Activated CD4-positive, alpha-beta memory T cell treated with anti-CD3 and anti-CD28 coated beads, Interleukin-2, amount 10 ng/mL, durations not matched to agents 7 days and 5 days (primary cell): ENCODE measurements around the gene ZDHHC11B. TPM values are rescaled to one million over a fixed set of nuclear protein-coding genes. Genes with fewer than 3 reads are reported as not detected.
A peak's percentile ranks its signal among the peaks of the same experiment; 100 is the strongest.
"Not testable (repeated sequence)": the region's sequence is repeated elsewhere in the genome, so short reads cannot be mapped to it uniquely, and the experiment has no call there.

Experiments
- CTCF ChIA-PET: fragments of 350-600 bp; sonication (Branson Sonifier 250); formaldehyde crosslinking; loops from one replicate; lab custom pipeline; 2021; ENCODE audit warnings: antibody characterized with exemption, inconsistent platforms; lab: Charles Lee
- POLR2A ChIA-PET: fragments of 350-600 bp; sonication (Branson Sonifier 250); formaldehyde crosslinking; loops from one replicate; lab custom pipeline; 2021; ENCODE audit warnings: antibody characterized with exemption; lab: Charles Lee
- DNase-seq: peaks from one replicate; pipeline ENCODE4 v3.0.0-alpha.2; 2020
- H3K27ac Mint-ChIP-seq: one replicate; pipeline ENCODE4 v1.8.0; 2021; ENCODE audit warnings: mild to moderate bottlenecking, mixed read lengths
- H3K27me3 Mint-ChIP-seq: one replicate; pipeline ENCODE4 v1.8.0; 2021; ENCODE audit warnings: mixed read lengths
- H3K36me3 Mint-ChIP-seq: one replicate; pipeline ENCODE4 v1.8.0; 2021; ENCODE audit warnings: low read depth, mixed read lengths
- H3K4me1 Mint-ChIP-seq: one replicate; pipeline ENCODE4 v1.8.0; 2021; ENCODE audit warnings: mixed read lengths
- H3K4me3 Mint-ChIP-seq: one replicate; pipeline ENCODE4 v1.8.0; 2021; ENCODE audit warnings: mild to moderate bottlenecking, mixed read lengths
- H3K9me3 Mint-ChIP-seq: one replicate; pipeline ENCODE4 v1.8.0; 2021; ENCODE audit warnings: mixed read lengths
- total RNA-seq, 2 experiments: library from RNA; stranded (reverse); gene quantifications; one replicate each; pipeline ENCODE4 v1.2.3, GENCODE V29; 2021

ZDHHC11B gene
- total RNA-seq, 2 experiments from 2014 or later: not detected

DNA sequence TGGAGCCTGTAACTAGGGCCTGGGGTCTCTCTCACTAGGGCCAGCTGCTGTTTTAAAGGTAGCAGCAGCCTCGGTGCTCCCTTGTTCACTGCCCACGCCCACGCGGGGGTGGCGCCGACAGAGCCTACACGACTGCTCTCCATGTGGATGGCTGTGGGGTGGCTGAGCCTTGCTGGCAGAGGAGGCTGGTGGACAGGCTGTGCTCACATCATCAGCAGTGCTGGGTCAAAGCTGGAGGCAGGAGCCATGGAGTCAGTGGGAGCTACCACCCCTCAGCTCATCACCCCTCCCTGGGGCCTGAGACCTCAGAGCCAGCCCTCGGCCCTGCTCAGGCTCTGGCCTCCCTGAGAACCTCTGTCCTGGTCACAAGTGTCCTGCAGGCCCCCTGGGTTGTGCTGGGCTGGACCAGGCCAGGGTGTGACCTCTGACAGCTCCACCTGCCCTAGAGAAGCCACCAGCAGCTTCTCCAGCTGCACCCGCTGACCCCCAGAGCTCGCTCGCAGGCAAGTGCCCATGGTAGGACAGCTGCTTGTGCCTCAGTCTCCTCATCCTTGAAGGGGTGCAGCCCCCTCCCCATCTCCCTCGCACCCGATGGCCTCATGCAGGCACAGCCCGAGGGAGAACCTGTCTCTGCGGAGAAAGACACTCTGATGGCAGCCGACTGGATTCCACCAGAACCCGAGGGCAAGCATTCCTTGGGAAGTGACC, 101.7 kb downstream of the ZDHHC11B start:
- DNase-seq: peak; percentile 11
- H3K4me3 Mint-ChIP-seq, H3K9me3 Mint-ChIP-seq, POLR2A ChIA-PET, H3K36me3 Mint-ChIP-seq, H3K27ac Mint-ChIP-seq, H3K27me3 Mint-ChIP-seq, H3K4me1 Mint-ChIP-seq: not testable (repeated sequence)
- CTCF ChIA-PET: interaction anchor here (0.7 kb wide), 1 partner anchor 12 kb away, joined by 4 read pairs; no protein-coding TSS in a partner anchor

DNA sequence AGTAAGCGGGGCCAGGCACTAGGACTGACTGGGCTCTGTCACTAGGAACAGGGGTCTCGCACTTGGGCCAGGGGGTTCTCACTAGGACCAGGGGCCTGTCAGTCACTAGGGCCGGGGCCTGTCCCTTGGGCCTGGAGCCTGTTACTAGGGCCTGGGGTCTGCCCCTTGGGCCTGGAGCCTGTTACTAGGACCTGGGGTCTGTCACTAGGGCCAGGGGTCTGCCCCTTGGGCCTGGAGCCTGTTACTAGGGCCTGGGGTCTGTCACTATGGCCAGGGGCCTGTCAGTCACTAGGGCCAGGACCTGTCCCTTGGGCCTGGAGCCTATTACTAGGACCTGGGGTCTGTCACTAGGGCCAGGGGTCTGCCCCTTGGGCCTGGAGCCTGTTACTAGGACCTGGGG, 102.3 kb downstream of the ZDHHC11B start:
- H3K4me3 Mint-ChIP-seq, H3K4me1 Mint-ChIP-seq, POLR2A ChIA-PET, H3K27ac Mint-ChIP-seq, H3K36me3 Mint-ChIP-seq, H3K9me3 Mint-ChIP-seq, H3K27me3 Mint-ChIP-seq: not testable (repeated sequence)
- peak; percentile 9 for DNase-seq
- CTCF ChIA-PET: interaction anchor here (0.7 kb wide), 1 partner anchor 12 kb away, joined by 4 read pairs; no protein-coding TSS in a partner anchor

DNA sequence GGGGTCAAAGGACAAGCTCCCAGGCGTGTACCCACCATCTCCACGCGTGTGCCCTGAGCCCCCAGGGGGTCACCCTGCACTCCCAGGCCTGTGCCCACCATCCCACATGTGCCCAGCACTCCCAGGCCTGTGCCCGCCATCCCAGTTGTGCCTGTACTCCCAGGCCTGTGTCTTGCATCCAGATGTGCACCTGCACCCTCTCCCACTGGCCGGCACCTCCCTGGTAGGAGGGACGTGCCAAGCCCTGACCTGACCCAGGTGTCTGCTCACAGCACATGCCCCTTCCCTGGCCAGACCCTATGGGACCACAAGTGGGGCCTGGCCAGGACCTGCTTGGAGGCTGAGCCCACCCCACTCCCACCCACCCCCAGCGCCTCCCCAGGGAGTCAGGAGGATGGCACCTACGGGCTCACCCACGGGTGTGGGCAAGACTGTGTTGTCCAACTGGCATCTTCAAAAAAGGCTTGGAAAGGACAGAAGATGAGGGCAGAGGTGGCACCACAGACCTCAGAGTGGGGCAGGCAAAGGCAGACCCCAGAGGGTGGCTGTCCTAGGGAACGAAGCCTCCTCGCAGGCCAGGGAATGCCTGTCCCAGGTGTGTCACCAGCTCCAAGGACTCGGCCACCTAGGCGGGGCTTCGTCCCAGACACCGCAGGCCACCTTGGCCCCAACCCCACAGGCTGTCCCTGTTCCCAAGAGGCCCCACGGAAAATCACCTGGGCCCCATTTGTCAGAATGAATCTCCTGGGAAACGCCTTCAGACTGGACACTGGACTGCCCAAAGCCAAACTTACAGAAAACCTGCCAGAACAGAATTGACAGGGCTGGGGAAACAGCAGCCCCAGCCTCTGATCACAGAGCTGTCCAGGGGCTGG, 103.0 kb downstream of the ZDHHC11B start:
- H3K9me3 Mint-ChIP-seq, CTCF ChIA-PET, POLR2A ChIA-PET, H3K27ac Mint-ChIP-seq, H3K4me1 Mint-ChIP-seq, H3K4me3 Mint-ChIP-seq, H3K36me3 Mint-ChIP-seq, H3K27me3 Mint-ChIP-seq: not testable (repeated sequence)
- DNase-seq: peak; percentile 11

DNA sequence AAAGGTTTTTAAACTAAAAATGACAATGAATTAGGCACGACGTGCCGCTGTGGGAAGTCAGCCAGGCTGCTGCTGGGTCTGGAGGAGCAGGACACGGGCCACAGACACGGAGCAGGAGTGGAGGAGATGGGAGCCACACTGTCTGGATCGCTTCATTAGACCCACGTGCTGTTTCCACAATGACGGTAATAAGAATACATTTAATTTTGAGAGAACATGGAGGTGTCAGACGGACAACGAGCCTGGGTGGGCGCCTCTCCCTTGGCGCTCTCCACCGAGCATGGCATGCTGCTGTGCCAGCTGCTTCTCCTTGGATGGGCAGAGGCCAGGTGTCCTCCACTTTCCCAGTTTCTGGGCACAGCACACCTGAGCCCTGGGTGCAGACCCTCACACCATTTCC, 103.7 kb downstream of the ZDHHC11B start:
- H3K4me1 Mint-ChIP-seq, H3K27me3 Mint-ChIP-seq, H3K27ac Mint-ChIP-seq, POLR2A ChIA-PET, CTCF ChIA-PET, H3K9me3 Mint-ChIP-seq, H3K4me3 Mint-ChIP-seq, H3K36me3 Mint-ChIP-seq: not testable (repeated sequence)
- DNase-seq: peak; percentile 4

DNA sequence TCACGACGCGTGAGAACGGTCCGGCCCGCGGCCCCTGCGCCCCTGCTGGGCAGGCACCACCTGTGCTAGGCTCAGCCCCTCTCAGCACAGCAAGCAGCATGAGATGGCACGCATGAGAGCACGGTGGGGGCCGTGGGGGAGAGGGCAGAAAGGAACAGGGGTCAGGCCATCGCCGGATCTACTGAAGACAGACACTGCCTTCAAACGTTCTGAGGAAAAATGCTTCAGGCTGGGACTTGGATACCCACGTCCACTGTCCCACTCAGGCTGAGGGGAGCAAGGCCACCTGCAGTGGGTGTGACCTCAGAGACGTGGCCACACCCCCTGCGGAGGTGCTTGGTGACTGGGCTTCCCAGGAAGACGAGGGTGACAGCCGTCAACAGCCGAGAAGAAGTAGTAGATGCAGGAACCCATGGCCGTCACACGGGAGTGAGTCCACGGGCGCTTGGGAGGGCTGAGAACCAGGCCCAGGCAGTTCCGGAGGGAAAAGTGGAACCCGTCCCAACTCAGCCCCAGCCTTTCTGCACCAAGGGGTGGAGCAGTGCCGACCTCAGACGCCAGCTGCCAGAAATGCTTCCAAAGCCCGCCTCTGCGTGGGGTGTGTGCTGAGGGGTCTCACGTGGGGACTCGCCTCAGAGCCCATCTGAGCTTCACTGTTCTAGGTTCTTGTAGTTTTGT, 104.3 kb downstream of the ZDHHC11B start:
- H3K27me3 Mint-ChIP-seq, H3K36me3 Mint-ChIP-seq, DNase-seq, H3K9me3 Mint-ChIP-seq, H3K27ac Mint-ChIP-seq, POLR2A ChIA-PET, CTCF ChIA-PET, H3K4me1 Mint-ChIP-seq, H3K4me3 Mint-ChIP-seq: not testable (repeated sequence)

DNA sequence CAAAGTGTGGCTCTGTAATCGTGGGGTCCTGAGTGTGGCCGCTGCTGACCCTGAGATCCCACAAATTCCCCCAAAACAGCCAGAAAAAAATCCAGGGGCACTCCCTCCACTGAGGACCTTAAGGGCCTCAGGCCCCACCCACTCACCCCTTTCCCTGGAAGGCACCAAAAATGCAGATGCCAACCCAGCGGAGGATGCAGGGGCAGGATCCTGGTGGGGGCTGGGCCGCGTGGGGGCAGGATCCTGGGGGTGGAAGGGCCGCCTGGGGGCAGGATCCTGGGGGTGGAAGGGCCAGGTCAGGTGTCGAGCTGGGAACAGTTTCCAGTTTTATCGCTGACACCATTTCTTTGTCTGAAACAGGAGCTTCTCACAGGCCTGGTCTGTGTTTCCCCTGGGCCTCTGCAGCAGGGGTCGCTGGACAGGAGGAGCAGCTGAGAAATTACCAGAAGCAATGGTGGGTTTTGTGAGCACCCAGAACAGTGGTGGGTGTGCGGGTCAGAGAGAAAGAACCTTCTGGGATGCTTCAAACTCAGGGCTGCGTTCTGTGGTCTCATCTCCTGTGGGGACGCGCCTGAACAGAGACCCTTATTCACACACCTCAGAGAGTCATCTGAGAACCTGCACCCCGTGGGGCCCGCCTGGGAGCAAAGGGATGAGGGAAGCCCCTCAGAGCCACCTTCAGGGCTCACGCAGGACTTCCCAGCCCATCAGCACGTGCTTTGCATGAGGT, 105.2 kb downstream of the ZDHHC11B start:
- H3K4me3 Mint-ChIP-seq, H3K9me3 Mint-ChIP-seq, H3K27me3 Mint-ChIP-seq, H3K27ac Mint-ChIP-seq, CTCF ChIA-PET, H3K4me1 Mint-ChIP-seq, POLR2A ChIA-PET, H3K36me3 Mint-ChIP-seq: not testable (repeated sequence)
- DNase-seq: peak; percentile 12

DNA sequence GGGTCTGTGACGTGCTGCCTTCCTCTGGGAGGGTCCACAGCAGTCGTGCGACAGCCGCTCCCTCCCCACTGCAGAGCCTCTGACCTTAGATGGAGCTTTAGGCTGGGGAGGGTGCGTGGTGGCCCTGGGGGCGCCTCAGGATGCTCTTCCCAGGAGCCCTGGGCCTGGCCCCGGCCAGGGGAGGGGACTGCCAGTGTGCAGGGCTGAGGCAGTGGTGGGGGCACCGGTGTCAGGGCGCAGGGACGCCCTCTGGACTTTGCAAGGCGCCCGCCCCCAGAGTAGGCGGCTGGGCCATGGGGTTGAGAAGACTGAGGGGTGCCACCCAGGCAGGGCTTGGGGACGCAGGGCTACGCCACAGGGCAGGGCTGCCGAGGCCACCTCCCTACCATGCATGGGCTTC, 106.0 kb downstream of the ZDHHC11B start:
- H3K4me3 Mint-ChIP-seq, H3K9me3 Mint-ChIP-seq, POLR2A ChIA-PET, H3K36me3 Mint-ChIP-seq, CTCF ChIA-PET, H3K27ac Mint-ChIP-seq, H3K4me1 Mint-ChIP-seq, H3K27me3 Mint-ChIP-seq: not testable (repeated sequence)
- DNase-seq: peak; percentile 4

DNA sequence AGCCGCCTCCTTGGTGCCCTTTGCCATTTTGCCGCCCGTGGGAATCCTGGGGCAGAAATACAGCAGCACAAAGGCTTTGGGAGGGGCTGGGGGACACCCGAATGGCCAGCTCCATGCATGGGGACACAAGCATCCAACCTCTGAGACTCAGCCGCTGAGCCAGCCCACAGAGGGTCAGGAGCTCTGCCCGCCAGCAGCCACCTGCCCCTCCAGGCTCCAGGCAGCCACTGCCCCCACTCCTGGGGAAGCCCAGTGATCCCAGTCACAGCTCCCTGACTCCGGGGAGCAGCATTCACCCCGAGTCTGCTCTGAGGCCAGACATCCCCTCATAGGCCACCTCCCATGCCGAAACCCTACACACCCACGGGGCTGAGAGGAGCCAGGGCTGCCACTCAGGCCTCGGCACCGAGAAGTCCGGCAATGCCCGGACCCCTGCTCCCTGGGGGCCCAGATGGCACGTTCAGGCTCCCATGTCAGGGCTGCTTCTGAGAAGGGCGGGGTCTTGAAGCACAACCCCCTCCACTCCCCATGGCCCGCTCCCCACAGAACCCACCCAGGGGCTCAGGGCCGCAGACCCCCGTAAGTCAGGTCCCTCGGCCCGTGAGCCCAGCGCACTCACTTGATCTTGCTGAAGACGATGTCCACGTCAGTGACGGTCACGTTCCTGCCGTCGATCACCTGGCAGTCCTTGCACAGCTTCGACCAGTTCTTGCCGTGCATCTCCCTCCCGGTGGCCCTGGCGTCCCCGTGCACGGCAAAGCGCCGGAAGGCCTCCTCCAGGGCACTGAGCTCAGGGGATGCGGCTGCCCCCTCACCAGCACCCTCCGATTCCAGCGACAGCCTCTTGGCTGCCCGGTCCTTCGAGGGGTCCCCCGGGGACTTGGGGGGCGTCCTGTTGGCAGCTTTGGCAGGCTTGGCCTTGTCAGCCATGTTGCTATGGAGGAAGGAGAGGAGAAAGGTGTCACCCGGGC, 107.1 kb downstream of the ZDHHC11B start:
- DNase-seq: peak; percentile 14
- H3K27ac Mint-ChIP-seq: no peak overlapping the region
- H3K4me1 Mint-ChIP-seq: peaks cover 6% of the 10 kb centered on the region
- no peaks in the 10 kb centered on the region for H3K36me3 Mint-ChIP-seq
- no peak overlapping the region for H3K4me3 Mint-ChIP-seq
- POLR2A ChIA-PET: no interaction called here
- H3K27me3 Mint-ChIP-seq: peaks cover 5% of the 10 kb centered on the region
- H3K9me3 Mint-ChIP-seq: no peaks in the 10 kb centered on the region
- CTCF ChIA-PET: no interaction called here

DNA sequence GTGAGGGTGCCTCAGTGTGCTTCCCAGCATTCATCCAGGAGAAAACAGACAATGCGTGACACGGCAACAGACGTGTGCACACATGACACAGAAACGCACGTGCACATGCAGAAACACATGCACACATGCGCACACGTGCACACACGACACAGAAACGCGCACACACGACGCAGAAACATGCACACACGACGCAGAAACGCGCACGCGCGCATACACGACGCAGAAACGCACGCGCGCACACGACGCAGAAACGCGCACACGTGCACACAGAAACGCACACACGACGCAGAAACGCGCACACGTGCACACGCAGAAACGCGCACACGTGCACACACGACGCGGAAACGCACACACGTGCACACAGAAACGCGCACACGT, 107.8 kb downstream of the ZDHHC11B start:
- ChIA-PET CTCF (no interaction called here), POLR2A (no interaction called here)
- Mint-ChIP-seq H3K4me1 (peaks cover 6% of the 10 kb centered on the region), H3K27me3 (peaks cover 5% of the 10 kb centered on the region), H3K9me3 (no peaks in the 10 kb centered on the region), H3K36me3 (no peaks in the 10 kb centered on the region), H3K4me3 (no peak overlapping the region), H3K27ac (no peak overlapping the region)
- no peak for DNase-seq

DNA sequence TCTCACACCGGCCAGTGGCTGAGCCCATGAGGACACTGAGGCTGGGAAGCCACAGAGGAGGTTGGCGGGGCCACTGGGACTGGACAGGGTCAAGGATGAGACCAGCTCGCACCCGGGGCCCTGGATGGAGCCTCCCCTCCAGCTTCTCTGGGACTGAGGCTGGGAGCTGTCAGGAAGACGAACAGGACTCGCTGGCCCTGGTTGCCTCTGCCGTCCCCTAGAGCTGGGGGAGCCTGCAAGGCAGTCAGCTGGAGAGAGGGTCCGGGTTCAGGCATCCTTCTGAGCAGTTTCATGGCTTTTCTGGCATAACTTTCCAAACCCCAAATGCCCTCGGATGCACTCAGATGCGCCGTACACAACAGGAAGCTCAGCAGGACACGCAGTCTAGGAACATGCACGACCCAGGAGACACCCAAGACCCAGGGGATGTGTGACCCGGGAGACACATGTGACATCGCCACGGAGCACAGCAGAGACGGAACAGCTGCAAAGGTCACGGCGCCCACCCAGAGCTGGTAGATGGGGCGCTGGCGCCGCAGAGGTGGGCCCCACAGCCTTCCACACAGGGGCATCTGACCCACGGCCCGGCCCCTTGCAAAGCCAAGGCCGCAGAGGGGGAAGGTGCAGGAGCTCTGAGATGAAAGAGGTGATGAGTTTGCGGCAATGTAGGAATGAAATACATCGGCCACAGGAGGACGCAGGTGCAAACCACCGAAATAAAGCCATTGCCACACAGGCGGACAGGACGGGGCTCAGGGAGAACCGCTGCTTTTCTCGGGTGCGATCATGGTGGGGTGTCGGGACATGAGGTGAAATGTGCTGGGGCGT, 108.4 kb downstream of the ZDHHC11B start:
- H3K4me3 Mint-ChIP-seq: no peak overlapping the region
- POLR2A ChIA-PET: no interaction called here
- peaks cover 6% of the 10 kb centered on the region for H3K4me1 Mint-ChIP-seq
- H3K36me3 Mint-ChIP-seq: no peaks in the 10 kb centered on the region
- H3K9me3 Mint-ChIP-seq: no peaks in the 10 kb centered on the region
- H3K27ac Mint-ChIP-seq: no peak overlapping the region
- CTCF ChIA-PET: no interaction called here
- no peak for DNase-seq
- H3K27me3 Mint-ChIP-seq: peaks cover 5% of the 10 kb centered on the region

DNA sequence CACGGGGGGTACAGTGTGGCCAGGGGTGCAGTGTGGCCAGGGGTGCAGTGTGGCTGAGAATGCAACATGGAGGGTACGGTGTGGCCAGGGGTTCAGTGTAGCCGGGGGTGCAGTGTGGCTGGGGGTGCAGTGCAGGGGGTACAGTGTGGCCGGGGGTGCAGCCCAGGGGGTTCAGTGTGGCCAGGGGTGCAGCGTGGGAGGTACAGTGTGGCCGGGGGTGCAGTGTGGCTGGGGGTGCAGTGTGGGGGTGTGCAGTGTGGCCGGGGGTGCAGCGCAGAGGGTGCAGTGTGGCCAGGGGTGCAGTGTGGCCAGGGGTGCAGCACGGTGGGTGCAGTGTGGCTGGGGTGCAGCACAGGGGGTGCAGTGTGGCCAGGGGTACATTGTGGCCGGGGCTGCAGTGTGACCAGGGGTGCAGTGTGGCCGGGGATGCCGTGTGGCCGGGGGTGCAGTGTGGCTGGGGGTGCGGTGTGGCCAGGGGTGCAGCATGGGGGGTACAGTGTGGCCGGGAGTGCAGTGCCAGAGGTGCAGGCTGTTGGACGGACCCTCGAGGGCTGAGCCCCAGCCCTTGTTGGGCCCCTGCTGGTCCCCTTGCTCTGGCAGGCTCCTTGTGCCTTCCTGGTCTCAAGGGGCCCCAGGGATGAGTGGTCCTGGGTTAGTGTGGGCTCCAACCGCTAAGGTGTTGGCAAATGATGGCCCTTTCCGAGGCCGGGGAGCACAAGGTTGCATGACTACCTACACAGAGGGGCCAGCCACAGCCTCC, 109.2 kb downstream of the ZDHHC11B start:
- Mint-ChIP-seq H3K4me1 (peaks cover 6% of the 10 kb centered on the region), H3K27ac (no peak overlapping the region), H3K4me3 (no peak overlapping the region), H3K27me3 (peaks cover 5% of the 10 kb centered on the region), H3K36me3 (no peaks in the 10 kb centered on the region), H3K9me3 (no peaks in the 10 kb centered on the region)
- ChIA-PET CTCF (no interaction called here), POLR2A (no interaction called here)
- DNase-seq: no peak
